Mesendoderm (in vitro differentiated cells): ENCODE results near the gene CCDC66.
A peak's percentile ranks its signal among the peaks of the same experiment; 100 is the strongest.

Source experiments
- DNase-seq: peaks from one replicate; pipeline ENCODE4 v3.0.0; 2013
- H2AK5ac ChIP-seq: 2 replicates; pipeline ENCODE4 v1.6.1; 2013; ENCODE audit warnings: low read length, inconsistent platforms
- H2BK120ac ChIP-seq: 2 replicates; pipeline ENCODE4 v1.6.1; 2013; ENCODE audit warnings: low read depth, mild to moderate bottlenecking, low read length, moderate library complexity, mixed read lengths
- H2BK15ac ChIP-seq: replicated peaks from 2 replicates; pipeline ENCODE4 v1.6.1; 2013; ENCODE audit warnings: low read depth, mild to moderate bottlenecking, moderate library complexity
- H2BK5ac ChIP-seq: 2 replicates; pipeline ENCODE4 v1.6.1; 2013; ENCODE audit warnings: low read length, inconsistent platforms
- H3K18ac ChIP-seq: 2 replicates; pipeline ENCODE4 v1.6.1; 2013; ENCODE audit warnings: mild to moderate bottlenecking, low read length, mixed read lengths
- H3K23ac ChIP-seq: one replicate; pipeline ENCODE4 v1.6.1; 2013; ENCODE audit warnings: low read length
- H3K27ac ChIP-seq: 2 replicates; pipeline ENCODE4 v1.5.1; 2013; ENCODE audit warnings: low read depth, mild to moderate bottlenecking, inconsistent platforms, low read length, moderate library complexity
- H3K27me3 ChIP-seq: 2 replicates; pipeline ENCODE4 v1.6.1; 2013; ENCODE audit warnings: low read length, control low read depth, mild to moderate bottlenecking, inconsistent platforms; ENCODE audit not compliant: insufficient read depth, poor library complexity
- H3K36me3 ChIP-seq: 2 replicates; pipeline ENCODE4 v1.6.1; 2013; ENCODE audit warnings: low read length, inconsistent platforms; ENCODE audit not compliant: control insufficient read depth, insufficient read depth
- H3K4ac ChIP-seq: one replicate; pipeline ENCODE4 v1.6.1; 2013; ENCODE audit warnings: low read depth, mild to moderate bottlenecking, low read length, moderate library complexity
- H3K4me1 ChIP-seq: 2 replicates; pipeline ENCODE4 v1.6.1; 2013; ENCODE audit warnings: low read depth, low read length, inconsistent platforms; ENCODE audit not compliant: control insufficient read depth
- H3K4me2 ChIP-seq: 2 replicates; pipeline ENCODE4 v1.6.1; 2013; ENCODE audit warnings: low read length
- H3K4me3 ChIP-seq: 2 replicates; pipeline ENCODE4 v1.5.1; 2013; ENCODE audit warnings: mild to moderate bottlenecking, low read length
- H3K56ac ChIP-seq: one replicate; pipeline ENCODE4 v1.6.1; 2013; ENCODE audit warnings: low read length
- H3K79me1 ChIP-seq: 2 replicates; pipeline ENCODE4 v1.6.1; 2013; ENCODE audit warnings: low read length, inconsistent platforms
- H3K79me2 ChIP-seq: 2 replicates; pipeline ENCODE4 v1.6.1; 2013; ENCODE audit warnings: mild to moderate bottlenecking, low read length; ENCODE audit not compliant: control insufficient read depth, insufficient read depth
- H3K9ac ChIP-seq: 2 replicates; pipeline ENCODE4 v1.6.1; 2013; ENCODE audit warnings: low read length, inconsistent platforms
- H4K5ac ChIP-seq: one replicate; pipeline ENCODE4 v1.6.1; 2013; ENCODE audit warnings: low read length
- H4K8ac ChIP-seq: one replicate; pipeline ENCODE4 v1.6.1; 2013; ENCODE audit warnings: low read depth, mild to moderate bottlenecking, control low read depth, low read length, moderate library complexity
- WGBS: extraction: QIAGEN DNeasy Blood & Tissue Kit; methylation state at CpG from one replicate; pipeline ENCODE4 v1.1.7; 2013; ENCODE audit warnings: low lambda C conversion rate, missing lambda C conversion rate; ENCODE audit not compliant: insufficient coverage; ENCODE audit errors: extremely low coverage; 5-methylcytosine and 5-hydroxymethylcytosine counted together

Gene CCDC66

GRCh38 chr3:56667973-56668579 lies 111.1 kb downstream of the CCDC66 start:
- H3K79me1 ChIP-seq = no peaks in the 10 kb centered on the region
- no peak overlapping the region for H2BK120ac ChIP-seq
- no peaks in the 10 kb centered on the region for H3K27me3 ChIP-seq
- H3K4me1 ChIP-seq = no peaks in the 10 kb centered on the region
- H3K9ac ChIP-seq = no peak overlapping the region
- H3K79me2 ChIP-seq = no peaks in the 10 kb centered on the region
- no peak overlapping the region for H2AK5ac ChIP-seq
- no peak overlapping the region for H4K5ac ChIP-seq
- H3K4me2 ChIP-seq = no peak overlapping the region
- DNase-seq = peak; percentile 82
- H2BK15ac ChIP-seq = no peak overlapping the region
- no peak overlapping the region for H3K18ac ChIP-seq
- no peak overlapping the region for H3K27ac ChIP-seq
- H3K36me3 ChIP-seq = peaks cover 1% of the 10 kb centered on the region
- WGBS = no CpG with 5 or more reads among the region's 3 CpGs
- H3K4me3 ChIP-seq = no peak overlapping the region
- H3K23ac ChIP-seq = no peak overlapping the region
- no peak overlapping the region for H4K8ac ChIP-seq
- H3K56ac ChIP-seq = no peak overlapping the region
- H2BK5ac ChIP-seq = no peak overlapping the region
- no peak overlapping the region for H3K4ac ChIP-seq
